ENCODE measurements around the gene TBC1D2.

GRCh38 chr9:98251551-98251950 is 3.9 kb downstream of the TBC1D2 start:
- TF ChIP-seq POLR2A (IDR thresholded peaks at IDR 0.05; ENCODE audit: low read depth, low read length) = no peak
- no peak for TF ChIP-seq CTCF (IDR thresholded peaks at IDR 0.05; ENCODE audit: extremely low read depth in 1 of 2, insufficient read depth in 1 of 2, low read depth in 1 of 2, low read length in 2 of 2)
- TF ChIP-seq POLR2AphosphoS5 (IDR thresholded peaks at IDR 0.05; ENCODE audit: insufficient read depth, low read depth, low read length) = no peak
- peak; percentile 22 for TF ChIP-seq JUN (IDR thresholded peaks at IDR 0.05; ENCODE audit: borderline replicate concordance, insufficient read depth, insufficient read length, low read depth)
- TF ChIP-seq MAX (IDR thresholded peaks at IDR 0.05; ENCODE audit: insufficient read depth, insufficient read length) = no peak
- no peak for TF ChIP-seq GATA2 (IDR thresholded peaks at IDR 0.05; ENCODE audit: insufficient read depth, insufficient read length, low read depth, low read length)

Data from endothelial cell of umbilical vein (primary cell).